GM23338 (cell line): ENCODE data around the gene SCGB1A1. TPM values are rescaled to one million over a fixed set of nuclear protein-coding genes. Genes with fewer than 3 reads are reported as not detected.

Source experiments
- ATAC-seq: fragments of 200-7000 bp; cut with Tn5 transposase; 3 replicates; pipeline ENCODE4 v1.9.1; 2020
- DNase-seq: peaks from one replicate; pipeline ENCODE4 v3.0.0-alpha.2; 2015; ENCODE audit warnings: low spot score
- H2AFZ ChIP-seq: fragments of 200-600 bp; sonication (generic); 2 replicates; pipeline ENCODE4 v1.8.0; 2016; ENCODE audit warnings: antibody characterized with exemption, mild to moderate bottlenecking, moderate library complexity
- H3F3A ChIP-seq: fragments of 200-600 bp; sonication (generic); replicated peaks from 2 replicates; pipeline ENCODE4 v1.8.0; 2017; ENCODE audit warnings: antibody characterized with exemption, mixed run types, low read depth
- H3K27ac ChIP-seq: fragments of 200-600 bp; sonication (generic); 2 replicates; pipeline ENCODE4 v1.6.1; 2016; ENCODE audit warnings: low read depth
- H3K27me3 ChIP-seq: fragments of 200-600 bp; sonication (generic); 2 replicates; pipeline ENCODE4 v1.8.0; 2016; ENCODE audit warnings: mild to moderate bottlenecking, mixed run types, moderate library complexity; ENCODE audit not compliant: insufficient read depth
- H3K36me3 ChIP-seq: fragments of 200-600 bp; sonication (generic); 2 replicates; pipeline ENCODE4 v1.8.0; 2016; ENCODE audit warnings: mild to moderate bottlenecking; ENCODE audit not compliant: insufficient read depth
- H3K4me1 ChIP-seq: fragments of 200-600 bp; sonication (generic); 2 replicates; pipeline ENCODE4 v1.8.0; 2016; ENCODE audit warnings: mild to moderate bottlenecking, moderate library complexity; ENCODE audit not compliant: insufficient read depth
- H3K4me2 ChIP-seq: fragments of 200-600 bp; sonication (generic); 2 replicates; pipeline ENCODE4 v1.7.1; 2017; ENCODE audit warnings: mixed run types
- H3K4me3 ChIP-seq: fragments of 200-600 bp; sonication (generic); 2 replicates; pipeline ENCODE4 v1.6.1; 2016; ENCODE audit warnings: mixed run types
- H3K79me2 ChIP-seq: fragments of 200-600 bp; sonication (generic); replicated peaks from 2 replicates; pipeline ENCODE4 v1.8.0; 2017; ENCODE audit warnings: mild to moderate bottlenecking; ENCODE audit not compliant: insufficient read depth
- H3K9me2 ChIP-seq: fragments of 200-600 bp; sonication (generic); 2 replicates; pipeline ENCODE4 v1.8.0; 2017; ENCODE audit not compliant: insufficient read depth
- H4K20me1 ChIP-seq: fragments of 200-600 bp; sonication (generic); replicated peaks from 2 replicates; pipeline ENCODE4 v1.8.0; 2017; ENCODE audit warnings: mild to moderate bottlenecking; ENCODE audit not compliant: insufficient read depth
- H3K27ac Mint-ChIP-seq: 2 replicates; pipeline ENCODE4 v1.8.0; 2020; ENCODE audit warnings: inconsistent platforms, mild to moderate bottlenecking, moderate library complexity, mixed read lengths
- H3K27me3 Mint-ChIP-seq: 3 replicates; pipeline ENCODE4 v1.8.0; 2022; ENCODE audit warnings: low read depth, mild to moderate bottlenecking, moderate library complexity, mixed read lengths, inconsistent platforms; ENCODE audit not compliant: insufficient read depth, poor library complexity
- H3K36me3 Mint-ChIP-seq: 3 replicates; pipeline ENCODE4 v1.8.0; 2021; ENCODE audit warnings: low read depth, mild to moderate bottlenecking, inconsistent platforms, moderate library complexity, mixed read lengths
- H3K4me1 Mint-ChIP-seq: 3 replicates; pipeline ENCODE4 v1.8.0; 2020; ENCODE audit warnings: mild to moderate bottlenecking, inconsistent platforms, mixed read lengths
- H3K4me3 Mint-ChIP-seq: 3 replicates; pipeline ENCODE4 v1.8.0; 2021; ENCODE audit warnings: moderate library complexity, mild to moderate bottlenecking, inconsistent platforms, mixed read lengths
- H3K9me3 Mint-ChIP-seq: 3 replicates; pipeline ENCODE4 v1.8.0; 2020; ENCODE audit warnings: moderate library complexity, mild to moderate bottlenecking, inconsistent platforms, mixed read lengths
- ETS1 ChIP-seq: IDR thresholded peaks from 2 replicates; pipeline ENCODE4 v1.6.1; 2016; ENCODE audit warnings: antibody characterized with exemption
- EZH2 ChIP-seq: fragments of 200-600 bp; sonication (generic); IDR thresholded peaks from one replicate; pipeline ENCODE4 v1.8.0; 2017; ENCODE audit warnings: antibody characterized with exemption, mild to moderate bottlenecking, low read depth; ENCODE audit not compliant: unreplicated experiment
- JUNB ChIP-seq: IDR thresholded peaks from one replicate; pipeline ENCODE4 v1.6.1; 2016; ENCODE audit warnings: antibody characterized with exemption; ENCODE audit not compliant: unreplicated experiment
- NANOG ChIP-seq: IDR thresholded peaks from 2 replicates; pipeline ENCODE4 v1.6.1; 2016; ENCODE audit warnings: antibody characterized with exemption, borderline replicate concordance
- POLR2AphosphoS5 ChIP-seq: IDR thresholded peaks from 2 replicates; pipeline ENCODE4 v1.6.1; 2016; ENCODE audit warnings: antibody characterized with exemption, low read depth
- REST ChIP-seq: IDR thresholded peaks from one replicate; pipeline ENCODE4 v1.6.1; 2018; ENCODE audit warnings: antibody characterized with exemption; ENCODE audit not compliant: unreplicated experiment
- STAT1 ChIP-seq: IDR thresholded peaks from one replicate; pipeline ENCODE4 v1.6.1; 2016; ENCODE audit warnings: antibody characterized with exemption; ENCODE audit not compliant: unreplicated experiment
- ZNF114 ChIP-seq: fragments of 250-450 bp; sonication (Bioruptor Pico); IDR thresholded peaks from 2 replicates; pipeline ENCODE4 v1.5.0; 2020; ENCODE audit warnings: mild to moderate bottlenecking, moderate library complexity
- ZNF331 ChIP-seq: fragments of 250-450 bp; sonication (Bioruptor Pico); IDR thresholded peaks from 2 replicates; pipeline ENCODE4 v1.5.0; 2020; ENCODE audit warnings: low read depth, mild to moderate bottlenecking, moderate library complexity
- ZNF462 ChIP-seq: fragments of 250-450 bp; sonication (Bioruptor Pico); IDR thresholded peaks from 2 replicates; pipeline ENCODE4 v1.5.0; 2020; ENCODE audit warnings: mild to moderate bottlenecking, moderate library complexity
- polyA plus RNA-seq: library from polyadenylated mRNA; unstranded; fragments of >200 nt; fragmentation: Nextera tagmentation; extraction: Ambion mirVana; gene quantifications from 2 replicates; pipeline ENCODE4 v1.2.1, GENCODE V29; 2016
- total RNA-seq: library from RNA; depleted of rRNA; stranded (reverse); fragments of >200 nt; shearing (Covaris generic); gene quantifications from 2 replicates; pipeline ENCODE4 v1.2.3, GENCODE V29; 2014

The SCGB1A1 gene
- total and polyA plus RNA-seq, 2 experiments from 2014 or later: not detected

- Mint-ChIP-seq H3K27ac (no peak overlapping the region), H3K9me3 (peaks cover 6% of the 10 kb centered on the region; the same call in 1 of the 3 replicates), H3K36me3 (no peaks in the 10 kb centered on the region), H3K4me1 (peaks cover 4% of the 10 kb centered on the region), H3K4me3 (no peak overlapping the region), H3K27me3 (peaks cover 9% of the 10 kb centered on the region)
- TF ChIP-seq ZNF462 (CRISPR knock-in tag) (no peak), EZH2 (no peak), ZNF331 (no peak)
- no peaks in the 10 kb centered on the region for H3K36me3 ChIP-seq
- no peaks in the 10 kb centered on the region for H3F3A ChIP-seq
- ATAC-seq (no peak), DNase-seq (no peak)
- H4K20me1 ChIP-seq: no peaks in the 10 kb centered on the region
- no peak overlapping the region for H3K4me2 ChIP-seq
- no peaks in the 10 kb centered on the region for H3K27me3 ChIP-seq
- H3K79me2 ChIP-seq: no peaks in the 10 kb centered on the region
- H2AFZ ChIP-seq: no peak overlapping the region
- peaks cover 2% of the 10 kb centered on the region; the same call in 1 of the 2 replicates for H3K9me2 ChIP-seq
- no peak overlapping the region for H3K4me3 ChIP-seq
- no peaks in the 10 kb centered on the region for H3K4me1 ChIP-seq
- H3K27ac ChIP-seq: no peak overlapping the region
These were observed 34.1 kb downstream of the SCGB1A1 start for GRCh38 chr11:62452839-62453468.

GRCh38 chr11:62456630-62457029, 37.8 kb downstream of the SCGB1A1 start:
- no peaks in the 10 kb centered on the region for H3K36me3 Mint-ChIP-seq
- H3K79me2 ChIP-seq: no peaks in the 10 kb centered on the region

More at GRCh38 chr11:62456630-62457029, 37.8 kb downstream of the SCGB1A1 start:
- no peak overlapping the region for H3K4me3 ChIP-seq
- Mint-ChIP-seq H3K27ac (no peak overlapping the region), H3K4me1 (no peaks in the 10 kb centered on the region; the same call in 1 of the 3 replicates), H3K27me3 (peaks cover 10% of the 10 kb centered on the region), H3K9me3 (peaks cover 6% of the 10 kb centered on the region; the same call in 1 of the 3 replicates), H3K4me3 (no peak overlapping the region)
- H3K4me1 ChIP-seq: no peaks in the 10 kb centered on the region
- ATAC-seq (peak; percentile 89), DNase-seq (peak; percentile 45)
- no peak overlapping the region for H3K4me2 ChIP-seq
- 0 out of 2 replicates have a peak, but pooled peaks cover 2% of the 10 kb centered on the region for H3K9me2 ChIP-seq
- H3K36me3 ChIP-seq: no peaks in the 10 kb centered on the region
- no peak overlapping the region for H3K27ac ChIP-seq
- no peaks in the 10 kb centered on the region for H4K20me1 ChIP-seq
- H2AFZ ChIP-seq: no peak overlapping the region
- H3F3A ChIP-seq: no peaks in the 10 kb centered on the region
- TF ChIP-seq NANOG (no peak), ZNF114 (CRISPR knock-in tag) (no peak), POLR2AphosphoS5 (no peak), REST (no peak), ZNF331 (no peak), JUNB (no peak), ETS1 (no peak), STAT1 (no peak)
- no peaks in the 10 kb centered on the region for H3K27me3 ChIP-seq
